ENCODE measurements around the gene XYLT2.

XYLT2 gene

GRCh38 chr17:50365649-50366393 lies 19.9 kb downstream of the XYLT2 start:
- no peak for DNase-seq

GRCh38 chr17:50367401-50367800 lies 21.5 kb downstream of the XYLT2 start:
- no peak for DNase-seq

GRCh38 chr17:50370052-50370451 lies 24.1 kb downstream of the XYLT2 start:
- DNase-seq: no peak

GRCh38 chr17:50371526-50371925 lies 25.6 kb downstream of the XYLT2 start:
- DNase-seq: no peak

GRCh38 chr17:50372222-50372757 lies 26.4 kb downstream of the XYLT2 start:
- DNase-seq: no peak

- DNase-seq: peak; percentile 82 to 90
Observed at GRCh38 chr17:50372758-50373556, 27.0 kb downstream of the XYLT2 start, which contains the start of the genes EME1 and MRPL27. Gene EME1 (plus strand): TSS chr17:50373229. CDS start chr17:50375209, 1,980 bp downstream. Gene MRPL27 (minus strand): TSS chr17:50373184. CDS start chr17:50373170, 14 bp downstream.

- DNase-seq: no peak
Observed at GRCh38 chr17:50373705-50374104, 27.8 kb downstream of the XYLT2 start.

DNA sequence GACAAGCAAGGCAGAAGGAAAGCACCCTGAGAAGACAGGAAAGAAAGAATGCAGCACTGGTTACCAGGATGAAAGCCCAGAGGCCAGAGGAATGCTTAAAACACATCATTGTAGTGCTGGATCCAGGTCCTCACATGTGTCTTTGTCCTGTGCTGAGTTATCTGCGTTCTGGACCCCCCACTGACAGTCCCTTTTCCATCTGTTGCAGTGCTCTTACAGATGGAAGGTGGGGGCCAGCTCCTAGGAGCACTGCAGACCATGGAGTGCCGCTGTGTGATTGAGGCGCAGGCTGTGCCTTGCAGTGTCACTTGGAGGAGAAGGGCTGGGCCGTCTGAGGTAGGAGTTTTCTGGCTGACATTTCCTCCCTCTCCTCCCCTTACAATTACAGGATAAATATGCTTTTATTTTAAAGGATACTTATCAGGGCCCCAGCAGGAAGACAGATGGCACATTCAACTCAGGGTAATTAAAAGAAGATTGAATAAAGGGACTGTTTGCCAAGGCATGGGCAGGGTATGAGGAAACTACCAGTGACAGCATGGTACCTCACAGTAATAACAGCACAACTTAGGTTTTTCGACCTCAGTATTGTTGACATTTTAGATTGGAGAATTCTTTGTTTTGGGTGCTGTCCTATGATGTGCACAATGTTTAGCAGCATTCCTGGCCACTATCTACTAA lies 30.1 kb downstream of the XYLT2 start:
- DNase-seq: no peak

DNA sequence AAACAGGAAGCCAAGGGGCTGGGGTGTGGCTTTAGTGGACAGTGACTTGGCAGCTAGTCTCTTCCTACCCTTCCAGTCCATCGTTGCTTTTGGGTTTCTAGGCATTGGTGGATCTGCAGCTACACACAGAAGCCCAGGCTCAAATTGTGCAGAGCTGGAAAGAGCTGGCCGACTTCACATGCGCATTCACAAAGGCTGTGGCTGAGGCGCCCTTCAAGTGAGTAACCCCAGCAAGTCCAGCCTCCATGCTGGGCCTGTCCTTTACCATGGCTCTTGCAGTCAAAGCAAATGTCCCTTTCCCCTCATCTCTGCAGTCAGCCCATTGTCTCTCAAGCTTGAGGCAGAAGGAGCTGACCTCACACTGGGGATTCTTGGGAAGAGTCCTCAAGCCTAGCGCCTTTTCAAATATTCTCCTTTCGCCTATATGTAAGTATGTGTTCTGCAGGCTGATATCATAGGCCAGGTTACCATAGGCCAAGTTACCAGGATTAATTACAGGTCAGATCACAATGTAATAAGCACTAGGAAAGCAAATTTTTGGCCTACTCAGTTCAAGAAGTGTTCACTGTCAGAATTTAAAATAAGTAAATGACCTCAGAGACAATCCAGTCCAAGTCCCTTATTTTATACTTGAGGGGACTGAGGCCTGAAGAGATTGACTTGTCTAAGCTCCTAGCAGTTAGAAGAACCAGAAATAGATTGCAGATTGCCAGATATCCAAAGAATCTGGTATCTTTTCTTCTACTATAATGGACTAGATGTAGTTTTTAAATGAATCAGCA lies 33.6 kb downstream of the XYLT2 start:
- DNase-seq: no peak

- DNase-seq: no peak
Observed at GRCh38 chr17:50380369-50381259, 34.7 kb downstream of the XYLT2 start.

GRCh38 chr17:50381260-50381815 lies 35.4 kb downstream of the XYLT2 start:
- no peak for DNase-seq

DNA sequence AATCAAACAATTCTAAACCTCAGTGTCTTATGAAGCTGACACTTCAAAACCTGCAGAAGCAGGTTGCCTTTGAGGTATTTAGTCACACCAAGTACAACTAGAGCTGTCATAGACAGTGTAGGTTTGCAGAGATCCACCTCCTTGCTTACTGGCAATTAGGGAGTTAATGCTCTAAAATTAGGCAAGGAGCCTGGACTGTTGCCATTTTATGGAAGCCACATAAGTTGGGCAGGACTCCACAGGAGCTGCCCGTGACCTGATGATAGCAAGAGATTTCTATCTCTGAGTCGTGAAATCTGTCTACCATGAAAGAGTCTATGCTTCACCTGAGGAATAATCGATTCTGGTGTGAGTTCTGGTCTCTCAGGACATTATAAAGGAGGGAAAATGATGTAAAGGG lies 36.0 kb downstream of the XYLT2 start:
- DNase-seq: no peak

GRCh38 chr17:50382931-50383330 lies 37.0 kb downstream of the XYLT2 start:
- no peak for DNase-seq

- DNase-seq: no peak
Observed at GRCh38 chr17:50386510-50386909, 40.6 kb downstream of the XYLT2 start.

- no peak for DNase-seq
Observed at GRCh38 chr17:50388728-50389127, 42.8 kb downstream of the XYLT2 start.

DNA sequence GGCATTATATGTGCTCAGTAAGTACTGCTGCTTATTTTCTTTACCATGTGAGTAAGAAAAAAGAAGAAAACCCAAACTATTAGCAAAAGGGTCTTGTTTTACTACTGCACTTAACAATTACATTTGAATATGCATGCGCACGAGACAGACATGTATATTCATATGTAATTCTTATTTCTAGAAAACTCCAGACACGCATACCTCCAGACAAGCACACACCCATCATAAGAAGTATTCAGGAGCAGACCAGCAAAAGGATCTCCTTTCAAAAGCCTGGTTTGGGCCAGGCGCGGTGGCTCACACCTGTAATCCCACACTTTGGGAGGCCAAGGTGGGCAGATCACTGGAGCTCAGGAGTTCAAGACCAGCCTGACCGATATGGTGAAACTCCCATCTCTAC lies 43.6 kb downstream of the XYLT2 start:
- no peak for DNase-seq

DNA sequence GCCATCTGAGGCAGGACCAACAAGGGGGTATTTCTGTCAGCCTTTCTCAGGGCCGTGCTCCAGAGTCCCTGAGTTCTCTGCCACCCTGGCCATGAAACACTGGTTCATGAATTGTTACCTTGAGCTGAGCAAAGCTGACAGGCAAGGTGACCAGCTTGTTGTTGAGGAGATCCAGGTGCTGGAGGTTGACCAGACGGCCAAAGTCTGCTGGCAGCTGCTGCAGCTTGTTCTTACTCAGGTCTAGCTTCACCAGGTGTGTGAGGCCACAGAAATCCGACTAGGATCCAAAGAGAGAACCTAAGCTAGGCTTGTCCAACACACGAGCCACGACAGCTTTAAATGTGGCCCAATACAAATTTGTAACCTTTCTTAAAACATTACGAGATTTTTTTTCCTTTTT lies 46.7 kb downstream of the XYLT2 start:
- DNase-seq: no peak

- DNase-seq: no peak
Observed at GRCh38 chr17:50393700-50394099, 47.8 kb downstream of the XYLT2 start.

DNA sequence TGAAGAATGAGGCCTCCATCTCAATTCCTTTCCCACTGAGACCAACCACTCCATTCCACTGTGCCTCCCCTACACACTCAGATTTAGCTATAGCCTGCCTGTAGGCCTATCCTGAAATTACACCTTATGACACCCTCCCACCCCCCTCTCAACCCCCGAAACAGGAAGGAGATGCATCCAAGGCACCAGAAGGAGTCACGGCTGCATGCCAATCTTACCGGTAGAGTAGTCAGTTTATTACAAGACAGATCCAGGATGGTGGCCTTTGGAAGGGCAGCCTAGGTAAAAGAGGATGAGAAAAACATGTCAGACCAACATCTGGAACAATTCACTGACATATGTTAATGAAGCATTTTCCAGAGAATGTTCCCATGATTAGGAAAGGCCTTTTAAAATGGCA lies 48.8 kb downstream of the XYLT2 start:
- DNase-seq: no peak

DNA sequence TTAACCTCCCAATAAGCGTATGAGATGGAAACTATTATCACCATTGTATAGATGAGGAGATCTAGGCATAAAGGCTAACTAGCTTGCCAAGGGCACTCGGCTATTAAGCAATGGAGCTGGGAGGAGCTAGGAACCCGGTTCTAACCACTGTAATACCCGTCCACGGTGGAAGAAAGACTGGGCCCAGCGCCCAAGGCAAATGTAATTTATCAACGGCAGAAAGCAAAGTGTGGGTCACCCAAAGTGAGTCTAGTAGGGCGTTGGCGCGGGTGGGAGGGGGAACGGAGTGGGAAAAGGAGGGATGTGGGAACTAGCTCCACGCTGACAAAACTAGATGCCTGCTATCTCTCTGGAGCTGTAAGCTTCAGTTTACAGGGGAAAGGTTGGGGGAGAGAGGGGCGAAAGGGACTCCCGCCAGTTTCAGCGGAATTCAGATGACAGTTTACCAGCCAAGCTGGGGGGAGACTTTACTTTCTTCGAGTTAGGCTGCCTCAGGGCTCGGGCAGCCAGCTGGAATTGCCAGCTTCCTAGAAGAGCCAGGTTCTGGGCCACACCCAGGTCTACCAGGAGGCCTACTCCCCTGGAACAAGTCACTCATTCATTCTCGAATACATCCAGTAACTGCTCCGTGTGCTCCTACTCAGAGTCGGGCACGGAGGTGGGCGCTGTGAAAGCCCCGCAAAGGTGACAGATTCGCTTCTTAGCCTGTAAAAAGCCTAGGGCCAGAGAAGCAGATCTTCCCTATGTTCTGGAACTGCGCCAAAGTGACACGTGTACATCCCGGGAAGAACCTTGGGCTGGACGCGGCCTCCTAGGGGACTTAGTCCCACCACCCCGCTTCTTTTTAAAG lies 50.6 kb downstream of the XYLT2 start:
- no peak for DNase-seq

All from hippocampal formation (tissue), 2 donors.